GM19351 (cell line): ENCODE data around the gene RADX.

ENCODE experiments used
- ATAC-seq: cut with Tn5 transposase; IDR thresholded peaks from one replicate; pipeline ENCODE4 v1.9.1; 2021; ENCODE audit warnings: mild to moderate bottlenecking, moderate library complexity; ENCODE audit not compliant: unreplicated experiment

The RADX gene

GRCh38 chrX:106684207-106684606, 72.4 kb downstream of the RADX start:
- ATAC-seq = no peak

- no peak for ATAC-seq
These were observed 80.8 kb downstream of the RADX start for GRCh38 chrX:106692425-106693065.

- no peak for ATAC-seq
These were observed 84.7 kb downstream of the RADX start for GRCh38 chrX:106696502-106696901.

DNA sequence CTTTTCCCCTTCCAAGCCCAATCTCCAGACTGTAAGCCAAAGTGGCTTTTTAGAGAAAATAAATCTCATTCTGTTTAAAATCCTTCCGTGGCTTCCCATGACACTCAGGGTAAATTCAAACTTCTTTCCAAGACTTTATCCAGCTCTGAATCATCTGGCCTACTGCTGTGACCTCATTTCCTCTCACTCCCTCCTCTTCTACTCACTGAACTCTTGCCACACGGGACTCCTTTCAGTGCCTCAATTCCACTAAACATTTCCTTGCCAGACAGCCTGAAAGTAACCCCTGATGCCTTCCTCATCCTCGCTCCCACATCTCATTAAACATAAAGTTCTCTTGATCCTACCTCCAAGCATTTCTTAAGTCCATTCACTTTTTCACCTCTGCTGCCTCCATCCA, 86.9 kb downstream of the RADX start:
- ATAC-seq = no peak

GRCh38 chrX:106702636-106703035, 90.9 kb downstream of the RADX start:
- ATAC-seq = no peak

- no peak for ATAC-seq
These were observed 94.7 kb downstream of the RADX start for GRCh38 chrX:106706466-106706865.

DNA sequence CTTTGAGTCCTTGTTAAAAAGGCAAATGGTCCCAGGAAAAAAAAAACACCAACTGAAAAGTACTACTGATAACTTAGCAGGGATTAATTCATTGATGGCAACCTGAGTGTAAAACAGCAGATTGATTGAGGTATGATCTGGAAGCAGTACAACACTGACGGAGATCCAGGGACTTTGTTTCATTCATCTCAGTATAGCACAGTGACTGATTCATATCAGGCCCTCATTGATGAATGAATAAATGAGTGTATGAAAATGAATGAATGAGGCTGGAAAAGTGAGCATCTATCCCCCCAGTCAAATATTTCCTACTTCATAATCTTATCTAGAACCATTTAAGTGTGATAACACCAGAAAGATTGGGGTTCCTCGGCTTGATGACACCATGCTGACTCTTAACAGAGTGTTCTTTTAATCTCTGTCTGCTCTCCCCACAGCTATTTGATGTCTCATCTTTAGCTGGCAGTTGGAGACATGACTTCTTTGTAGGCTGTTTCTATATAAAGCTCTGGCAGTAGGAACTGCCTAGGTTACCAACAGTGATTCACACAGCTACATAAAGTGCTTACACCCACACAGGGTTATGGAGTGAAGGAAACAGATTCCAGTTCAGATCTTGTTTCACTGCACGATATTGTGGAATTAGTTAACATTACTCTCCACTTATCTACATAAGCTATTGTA, 96.1 kb downstream of the RADX start:
- no peak for ATAC-seq

DNA sequence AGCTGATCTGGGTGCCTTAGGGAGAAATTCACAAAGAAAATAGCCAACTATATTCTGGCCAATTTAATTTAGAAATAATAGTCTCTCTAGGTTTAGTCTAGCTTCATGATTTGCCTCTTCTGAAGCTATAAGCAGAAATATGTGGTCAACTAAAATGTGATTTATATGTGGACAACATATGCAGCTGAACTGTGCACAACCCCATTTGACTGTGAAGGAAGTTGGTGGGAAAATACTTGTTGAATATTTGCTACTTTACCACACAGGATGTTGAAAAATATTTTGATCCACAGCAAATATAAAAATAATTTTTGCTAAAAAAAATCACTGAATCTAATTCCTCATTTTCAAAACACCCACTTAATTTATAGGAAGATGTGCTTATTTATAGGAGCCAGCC, 99.0 kb downstream of the RADX start:
- ATAC-seq = no peak

DNA sequence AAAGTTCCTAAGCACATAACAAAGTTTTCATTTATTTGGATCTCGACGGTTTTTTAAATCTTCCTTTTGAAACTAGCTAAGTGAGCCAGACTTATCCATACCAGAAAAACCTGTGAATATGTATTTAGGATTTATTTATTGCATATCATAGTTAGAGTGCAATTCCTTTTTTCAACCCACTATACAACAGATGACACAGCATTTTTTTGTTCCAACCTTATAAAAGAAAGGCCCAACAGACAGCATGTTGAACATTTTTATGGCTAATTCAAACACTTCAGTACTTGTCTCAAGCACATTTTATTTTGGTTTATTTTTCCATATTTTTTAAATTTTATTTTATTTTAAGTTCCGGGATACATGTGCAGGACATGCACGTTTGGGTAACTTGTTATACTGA, 99.6 kb downstream of the RADX start:
- ATAC-seq = no peak

GRCh38 chrX:106716004-106716403, 104.2 kb downstream of the RADX start:
- no peak for ATAC-seq

- ATAC-seq = no peak
These were observed 104.7 kb downstream of the RADX start for GRCh38 chrX:106716463-106716862.

DNA sequence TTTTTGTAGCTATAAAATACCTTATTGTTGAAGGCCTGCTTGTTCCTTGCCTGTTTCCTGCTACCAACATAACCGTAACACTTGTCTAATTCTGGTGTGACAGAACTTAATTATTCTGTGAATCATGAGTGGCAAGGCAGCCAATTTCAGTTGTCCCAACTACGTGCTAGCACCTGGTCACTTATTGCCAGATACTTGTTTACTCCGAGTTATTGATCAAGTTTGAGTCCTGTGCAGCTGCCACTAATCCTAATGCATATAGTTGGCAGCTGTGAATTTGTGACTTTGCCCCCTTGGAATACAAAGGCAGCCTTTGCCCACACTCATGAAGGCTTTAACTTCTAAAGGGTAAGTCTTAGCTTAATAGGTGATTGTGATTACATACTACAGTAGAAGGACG, 106.9 kb downstream of the RADX start:
- no peak for ATAC-seq

DNA sequence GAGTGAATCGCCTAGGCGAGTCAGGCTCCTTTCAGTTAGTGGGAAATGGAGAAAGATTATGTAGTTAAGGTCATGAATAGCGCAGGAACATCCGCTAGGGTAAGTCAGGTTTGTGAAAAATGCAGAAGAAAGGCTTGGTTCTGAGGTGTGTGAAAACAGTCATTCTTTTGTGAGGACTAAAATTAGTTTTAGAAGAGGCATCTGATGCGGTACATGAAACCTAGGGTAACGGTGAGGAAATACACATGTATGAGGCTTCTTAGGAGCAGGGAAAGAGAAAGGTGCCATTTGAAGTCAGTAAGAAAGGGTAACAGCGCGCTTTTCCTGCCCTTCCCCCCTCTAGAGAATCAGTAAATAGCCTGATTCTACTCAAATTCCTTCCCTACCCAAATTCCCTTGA, 114.2 kb downstream of the RADX start:
- no peak for ATAC-seq

DNA sequence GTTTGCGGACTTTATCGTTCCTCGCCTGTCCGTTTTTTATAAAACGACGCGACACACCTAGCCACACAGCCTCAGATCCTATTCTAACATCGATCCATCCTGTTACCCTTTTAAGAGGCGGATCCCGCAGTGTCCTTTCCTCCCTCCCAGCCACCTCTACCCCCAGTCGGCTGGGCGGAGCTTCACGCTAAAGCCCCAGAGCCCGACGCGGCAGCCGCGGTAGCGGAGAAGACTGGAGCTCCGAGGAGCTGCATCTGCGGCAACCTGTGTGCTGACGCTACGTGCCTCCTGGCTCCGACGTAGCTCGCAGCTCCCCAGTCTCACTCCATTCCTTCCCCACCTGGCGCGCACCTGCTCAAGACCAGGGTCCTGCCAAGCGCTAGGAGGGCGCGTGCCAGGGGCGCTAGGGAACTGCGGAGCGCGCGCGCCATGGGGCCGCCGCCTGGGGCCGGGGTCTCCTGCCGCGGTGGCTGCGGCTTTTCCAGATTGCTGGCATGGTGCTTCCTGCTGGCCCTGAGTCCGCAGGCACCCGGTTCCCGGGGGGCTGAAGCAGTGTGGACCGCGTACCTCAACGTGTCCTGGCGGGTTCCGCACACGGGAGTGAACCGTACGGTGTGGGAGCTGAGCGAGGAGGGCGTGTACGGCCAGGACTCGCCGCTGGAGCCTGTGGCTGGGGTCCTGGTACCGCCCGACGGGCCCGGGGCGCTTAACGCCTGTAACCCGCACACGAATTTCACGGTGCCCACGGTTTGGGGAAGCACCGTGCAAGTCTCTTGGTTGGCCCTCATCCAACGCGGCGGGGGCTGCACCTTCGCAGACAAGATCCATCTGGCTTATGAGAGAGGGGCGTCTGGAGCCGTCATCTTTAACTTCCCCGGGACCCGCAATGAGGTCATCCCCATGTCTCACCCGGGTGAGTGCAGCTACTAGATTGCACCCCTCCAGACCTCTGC, 115.0 kb downstream of the RADX start, which contains the start of gene RNF128:
Gene RNF128, plus strand, starts transcription at position 217 of the 953 bp plus-strand sequence. Its CDS starts 213 bp downstream, at position 430.
- ATAC-seq = peak; percentile 71

DNA sequence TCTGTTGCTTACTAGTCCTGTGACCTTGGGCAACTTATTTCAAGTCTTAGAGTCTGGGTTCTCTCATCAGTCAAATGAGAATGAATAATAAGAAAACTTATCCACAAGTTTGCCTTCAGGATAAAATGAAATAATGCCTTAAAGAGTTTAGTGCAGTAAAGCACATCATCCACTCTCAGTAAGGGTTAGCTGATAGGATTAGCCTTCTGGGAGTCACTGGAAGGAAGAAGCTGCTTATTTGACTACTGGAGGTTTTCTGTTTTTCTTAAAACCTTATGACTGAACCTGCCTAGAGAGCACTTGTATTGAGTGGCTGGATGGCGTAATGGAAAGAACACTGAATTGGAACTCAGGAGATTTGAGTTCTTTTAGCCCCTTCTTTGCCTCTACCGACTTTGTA, 116.6 kb downstream of the RADX start:
- no peak for ATAC-seq
